ENCODE results near the gene IGDCC3. TPM values are rescaled to one million over a fixed set of nuclear protein-coding genes. Genes with fewer than 3 reads are reported as not detected.

Gene IGDCC3
- total RNA-seq, 2 donors from 2014 or later, result not detected

DNA sequence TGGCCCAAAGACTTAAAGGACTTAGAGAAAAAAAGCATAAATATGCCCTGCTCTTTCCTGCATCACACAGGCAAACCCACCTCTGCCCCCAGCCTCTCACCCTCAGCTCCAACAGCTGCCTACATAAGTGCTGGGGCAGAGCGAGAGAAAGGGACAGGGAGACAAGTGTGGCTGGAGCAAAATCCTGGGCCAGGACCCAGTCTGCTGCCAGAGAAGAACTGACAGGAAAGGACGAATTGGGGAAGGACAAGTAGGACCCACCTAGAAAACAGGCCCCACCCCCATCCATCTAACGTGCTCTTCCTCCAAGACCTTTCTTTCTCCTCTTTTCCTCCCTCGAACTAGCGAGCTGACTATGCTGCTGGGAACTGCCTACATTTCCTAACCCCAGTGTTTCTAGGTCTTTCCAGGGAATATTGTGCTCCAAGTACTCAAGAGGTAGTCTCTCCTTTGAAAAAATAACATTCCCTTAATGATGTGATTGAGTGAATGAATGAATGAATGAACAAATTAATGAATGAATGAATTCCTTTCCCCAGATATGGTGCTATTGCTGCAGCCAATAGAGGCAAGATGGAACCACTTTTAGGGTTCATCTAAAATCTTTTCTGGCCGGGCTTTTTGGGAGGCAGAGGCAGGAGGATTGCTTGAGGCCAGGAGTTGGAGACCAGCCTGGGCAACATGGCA, 26.5 kb upstream of the IGDCC3 start:
- Histone ChIP-seq H3K36me3 (no peaks in the 10 kb centered on the region), H3K4me1 (peaks cover 0 to 21% of the 10 kb centered on the region in 2 donors), H3K27me3 (no peaks in the 10 kb centered on the region), H3K27ac (no peak overlapping the region), H3K4me3 (no peak overlapping the region), H3K9me3 (no peaks in the 10 kb centered on the region)
- DNase-seq (ENCODE audit: low spot score), result no peak
- TF ChIP-seq, protein P1, sequence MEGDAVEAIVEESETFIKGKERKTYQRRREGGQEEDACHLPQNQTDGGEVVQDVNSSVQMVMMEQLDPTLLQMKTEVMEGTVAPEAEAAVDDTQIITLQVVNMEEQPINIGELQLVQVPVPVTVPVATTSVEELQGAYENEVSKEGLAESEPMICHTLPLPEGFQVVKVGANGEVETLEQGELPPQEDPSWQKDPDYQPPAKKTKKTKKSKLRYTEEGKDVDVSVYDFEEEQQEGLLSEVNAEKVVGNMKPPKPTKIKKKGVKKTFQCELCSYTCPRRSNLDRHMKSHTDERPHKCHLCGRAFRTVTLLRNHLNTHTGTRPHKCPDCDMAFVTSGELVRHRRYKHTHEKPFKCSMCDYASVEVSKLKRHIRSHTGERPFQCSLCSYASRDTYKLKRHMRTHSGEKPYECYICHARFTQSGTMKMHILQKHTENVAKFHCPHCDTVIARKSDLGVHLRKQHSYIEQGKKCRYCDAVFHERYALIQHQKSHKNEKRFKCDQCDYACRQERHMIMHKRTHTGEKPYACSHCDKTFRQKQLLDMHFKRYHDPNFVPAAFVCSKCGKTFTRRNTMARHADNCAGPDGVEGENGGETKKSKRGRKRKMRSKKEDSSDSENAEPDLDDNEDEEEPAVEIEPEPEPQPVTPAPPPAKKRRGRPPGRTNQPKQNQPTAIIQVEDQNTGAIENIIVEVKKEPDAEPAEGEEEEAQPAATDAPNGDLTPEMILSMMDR (IDR thresholded peaks at IDR 0.05), result no peak

DNA sequence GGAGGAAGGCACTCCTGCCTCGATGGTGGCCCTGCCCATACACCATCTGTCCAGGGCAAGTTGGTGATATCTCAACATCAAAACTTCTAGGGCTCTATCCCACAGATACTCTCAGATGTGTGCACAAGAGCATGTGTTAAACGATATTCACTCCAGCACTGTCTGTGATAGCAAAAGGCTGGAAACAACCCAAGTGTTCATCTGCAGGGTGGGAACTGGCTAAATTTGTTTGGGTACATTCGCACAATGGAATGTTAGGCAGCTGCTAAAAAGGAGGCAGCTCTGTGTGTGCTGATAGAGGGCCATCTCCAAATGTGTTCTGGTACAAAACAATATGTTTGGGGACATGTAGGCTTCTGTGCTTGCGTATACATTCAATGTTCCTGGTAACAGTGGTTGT, 25.2 kb upstream of the IGDCC3 start:
- H3K36me3 ChIP-seq, result no peaks in the 10 kb centered on the region
- no peak overlapping the region for H3K4me3 ChIP-seq
- H3K27ac ChIP-seq, result no peak overlapping the region
- H3K4me1 ChIP-seq, result peaks cover 0 to 21% of the 10 kb centered on the region in 2 donors
- no peaks in the 10 kb centered on the region for H3K9me3 ChIP-seq
- H3K27me3 ChIP-seq, result no peaks in the 10 kb centered on the region
- TF ChIP-seq, protein P1 (IDR thresholded peaks at IDR 0.05), result no peak
- no peak for DNase-seq (ENCODE audit: low spot score)

DNA sequence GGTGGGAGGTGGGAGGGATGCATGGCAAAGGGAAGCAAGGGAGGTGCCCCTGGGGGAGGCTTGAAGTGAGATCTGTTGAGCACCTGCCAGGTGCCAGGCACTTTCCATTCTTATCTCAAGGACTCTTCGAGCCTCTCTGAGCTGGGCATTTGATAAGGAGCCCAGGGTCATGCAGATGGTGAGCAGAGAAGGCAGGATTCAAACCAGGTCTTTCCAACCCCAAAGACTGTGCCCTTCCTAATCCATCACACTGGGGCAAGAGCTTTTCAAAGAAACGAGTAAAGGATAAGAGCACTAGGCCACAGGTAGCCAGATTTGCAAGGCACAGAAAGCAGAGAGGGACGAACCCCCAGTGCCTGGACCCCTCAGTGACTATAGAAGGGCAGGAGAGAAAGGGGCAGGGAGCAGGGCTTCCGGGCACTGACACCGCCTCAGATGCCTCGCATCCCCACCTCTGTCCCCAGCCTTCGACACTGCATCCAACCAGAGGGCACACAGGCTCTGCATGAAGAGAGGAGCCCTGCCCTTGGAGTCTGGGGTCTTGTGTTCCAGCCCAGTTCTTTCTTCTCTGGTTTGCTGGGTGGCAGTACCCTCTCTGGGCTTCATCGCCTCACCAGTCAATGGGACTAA, 23.9 kb upstream of the IGDCC3 start:
- DNase-seq (ENCODE audit: low spot score), result no peak
- H3K27ac ChIP-seq, result no peak overlapping the region

DNA sequence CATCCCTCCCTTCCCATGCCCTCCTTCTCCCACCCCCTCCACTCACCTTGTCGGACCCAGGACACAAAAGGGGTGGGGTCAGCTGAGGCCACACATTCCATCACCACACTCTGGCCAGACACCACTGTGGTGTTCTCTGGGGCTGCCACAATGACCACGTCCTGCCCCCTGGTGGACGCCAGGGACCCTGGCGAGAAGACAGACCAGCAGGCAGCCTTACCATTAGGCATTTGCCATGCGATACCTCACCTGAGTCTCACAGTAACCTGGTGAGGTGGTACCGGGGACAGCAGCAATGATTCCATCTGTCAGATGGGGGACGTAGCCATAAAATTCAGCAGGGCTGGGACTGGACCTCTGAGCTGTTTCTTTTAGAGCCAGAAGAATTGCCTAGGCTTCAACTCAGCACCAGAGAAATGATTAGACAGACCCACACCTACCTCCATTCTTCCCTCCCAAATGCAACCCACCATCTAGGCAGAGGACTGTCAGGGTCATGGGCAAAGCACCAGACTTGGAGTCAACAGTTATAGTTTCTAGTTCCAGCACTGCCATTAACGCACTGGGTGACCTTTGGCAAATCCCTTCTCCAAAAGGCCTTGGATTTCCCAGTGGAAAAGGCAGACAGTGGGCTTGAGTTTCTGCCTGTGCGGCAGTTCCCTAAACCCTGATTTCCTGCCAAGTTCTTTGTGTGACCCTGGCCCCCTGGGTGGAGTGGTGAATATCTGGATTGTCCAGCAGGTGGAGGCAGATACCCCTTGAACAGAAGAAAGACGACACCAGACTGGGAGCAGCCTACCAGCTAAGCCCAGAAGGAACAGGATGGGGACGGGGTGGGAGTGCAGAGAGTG, 23.2 kb upstream of the IGDCC3 start:
- Histone ChIP-seq H3K36me3 (no peaks in the 10 kb centered on the region), H3K27me3 (no peaks in the 10 kb centered on the region), H3K4me3 (no peak overlapping the region), H3K4me1 (peaks cover 0 to 21% of the 10 kb centered on the region in 2 donors), H3K9me3 (no peaks in the 10 kb centered on the region), H3K27ac (no peak overlapping the region)
- TF ChIP-seq, protein P1 (IDR thresholded peaks at IDR 0.05), result peak; percentile 40 to 62
- DNase-seq (ENCODE audit: low spot score), result peak; percentile 64

More for the DNA sequence above, 23.9 kb upstream of the IGDCC3 start:
- Histone ChIP-seq H3K27me3 (no peaks in the 10 kb centered on the region), H3K9me3 (no peaks in the 10 kb centered on the region), H3K4me1 (peaks cover 0 to 21% of the 10 kb centered on the region in 2 donors), H3K4me3 (no peak overlapping the region), H3K36me3 (no peaks in the 10 kb centered on the region)
- TF ChIP-seq, protein P1 (IDR thresholded peaks at IDR 0.05), result no peak

DNA sequence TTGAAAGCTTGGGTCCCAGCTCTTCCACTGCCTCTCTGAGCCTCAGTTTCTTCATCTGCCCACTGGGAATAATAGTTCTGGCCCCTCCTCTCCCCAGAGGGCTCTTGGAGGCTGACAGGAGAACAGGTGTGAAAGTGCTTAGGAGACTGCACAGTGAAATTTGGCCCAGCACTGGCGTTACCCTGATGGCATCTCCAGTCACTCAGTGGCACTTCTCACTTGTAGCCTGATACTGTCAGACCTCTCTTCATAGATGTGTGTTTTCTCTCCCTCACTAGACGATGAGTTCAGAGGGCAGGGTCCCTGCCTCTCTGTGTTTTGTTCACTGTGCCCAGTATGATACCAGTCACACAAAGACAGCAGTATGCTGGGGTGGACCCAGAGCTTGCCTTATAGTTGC, 22.2 kb upstream of the IGDCC3 start:
- Histone ChIP-seq H3K4me1 (peaks cover 0 to 27% of the 10 kb centered on the region in 2 donors), H3K27me3 (no peaks in the 10 kb centered on the region), H3K4me3 (no peak overlapping the region), H3K27ac (no peak overlapping the region), H3K9me3 (no peaks in the 10 kb centered on the region), H3K36me3 (no peaks in the 10 kb centered on the region)
- TF ChIP-seq, protein P1 (IDR thresholded peaks at IDR 0.05), result no peak
- no peak for DNase-seq (ENCODE audit: low spot score)
